Measurements from ENCODE around the gene TSHR. TPM values are rescaled to one million over a fixed set of nuclear protein-coding genes. Genes with fewer than 3 reads are reported as not detected.

TSHR gene
- polyA plus RNA-seq, 3 donors = 0.10 to 1.3 (median 0.12) TPM

- no peak for DNase-seq
These were observed 221.8 kb downstream of the TSHR start for GRCh38 chr14:81177225-81177624.

- DNase-seq = no peak
These were observed 222.6 kb downstream of the TSHR start for GRCh38 chr14:81178063-81178462.

GRCh38 chr14:81179631-81180030, 224.2 kb downstream of the TSHR start:
- DNase-seq = no peak

- DNase-seq = no peak
These were observed 232.6 kb downstream of the TSHR start for GRCh38 chr14:81187832-81188522.

- DNase-seq = no peak
These were observed 237.2 kb downstream of the TSHR start for GRCh38 chr14:81192594-81192993.

- no peak for DNase-seq
These were observed 238.7 kb downstream of the TSHR start for GRCh38 chr14:81193924-81194633.

Other genes with a start within 250 kb of the TSHR start
- 1 to 10 TPM; 5.7 to 6.9 (median 6.4) TPM for gene CEP128, start 13.9 kb upstream of the TSHR start, polyA plus RNA-seq (ENCODE audit: insufficient read length in 3 of 3)